Thoracic aorta (tissue), 2 donors: Measurements from ENCODE around the gene CD84. TPM values are rescaled to one million over a fixed set of nuclear protein-coding genes. Genes with fewer than 3 reads are reported as not detected.
"Not testable (repeated sequence)": the region's sequence is repeated elsewhere in the genome, so short reads cannot be mapped to it uniquely, and the experiment has no call there.

Source experiments
- ATAC-seq: fragments of 150-250 bp; one replicate; pipeline ENCODE4 v1.8.0; 2017; ENCODE audit warnings: low read depth; ENCODE audit not compliant: insufficient number of reproducible peaks, low FRiP score
- DNase-seq: peaks from one replicate; pipeline ENCODE4 v3.0.0-alpha.2; 2020; ENCODE audit warnings: low spot score
- H3K27ac ChIP-seq, 2 donors: fragments of 200-600 bp; sonication (generic); 1 replicate in 1 of 2; 2 replicates in 1 of 2; pipeline ENCODE4 v1.5.1; 2016; ENCODE audit warnings: mild to moderate bottlenecking in 2 of 2, moderate library complexity in 2 of 2
- H3K27me3 ChIP-seq: fragments of 200-600 bp; sonication (generic); replicated peaks from 2 replicates; pipeline ENCODE4 v1.6.0; 2016; ENCODE audit warnings: mild to moderate bottlenecking; ENCODE audit not compliant: insufficient read depth
- H3K36me3 ChIP-seq: fragments of 200-600 bp; sonication (generic); one replicate; pipeline ENCODE4 v1.5.1; 2016
- H3K4me1 ChIP-seq, 2 donors: fragments of 200-600 bp; sonication (generic); 1 replicate in 1 of 2; 2 replicates in 1 of 2; pipeline versions ENCODE4 v1.5.1 to v1.6.0; 2016; ENCODE audit warnings: low read depth in 2 of 2, mild to moderate bottlenecking in 1 of 2; ENCODE audit not compliant: control insufficient read depth in 1 of 2
- H3K4me3 ChIP-seq: fragments of 200-600 bp; sonication (generic); 2 replicates; pipeline ENCODE4 v1.5.1; 2016; ENCODE audit warnings: mild to moderate bottlenecking
- H3K9me3 ChIP-seq: fragments of 200-600 bp; sonication (generic); 2 replicates; pipeline ENCODE4 v1.5.1; 2016
- CTCF ChIP-seq: fragments of 200-600 bp; sonication (generic); IDR thresholded peaks from one replicate; pipeline ENCODE4 v1.5.1; 2019; ENCODE audit warnings: antibody characterized with exemption
- total RNA-seq, 2 donors: library from RNA; depleted of rRNA; stranded (reverse); fragments of >200 nt; gene quantifications; one replicate each; pipeline versions ENCODE4 v1.1.0 to v1.2.3, GENCODE V29; 2016

CD84 gene
- total RNA-seq, 2 donors from 2014 or later: 11.6 to 12.7 TPM

DNA sequence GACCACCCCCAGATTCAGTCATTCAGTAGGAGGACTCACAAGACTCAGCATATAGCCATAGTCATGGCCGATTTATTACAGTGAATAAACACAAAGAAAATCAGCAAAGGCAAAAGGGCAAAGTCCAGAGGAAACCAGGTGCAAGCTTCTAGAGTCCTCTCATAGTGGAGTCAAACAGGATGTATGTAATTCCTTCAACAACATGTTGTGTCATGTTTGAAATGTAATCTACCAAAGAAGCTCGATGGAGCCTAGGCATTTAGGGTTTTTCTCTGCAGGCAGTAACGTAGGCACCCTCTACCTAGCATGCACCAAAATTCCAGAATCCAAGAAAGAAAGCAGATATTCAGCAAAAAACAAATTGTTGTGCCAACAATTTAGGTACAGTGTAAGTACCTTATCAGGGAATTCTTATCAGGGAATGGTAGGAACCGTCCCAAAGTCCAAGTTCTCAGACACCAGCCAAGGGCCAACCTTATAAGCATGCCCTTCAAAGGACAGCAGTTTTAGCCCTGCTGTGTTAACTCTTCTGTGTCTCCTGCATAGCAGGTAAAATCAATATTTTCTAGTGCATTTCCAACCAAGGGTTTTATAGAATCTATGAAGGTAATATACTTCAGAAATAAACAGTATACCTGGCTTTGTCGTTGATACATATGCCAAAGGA, 40.2 kb downstream of the CD84 start:
- Histone ChIP-seq H3K9me3 (peaks cover 9% of the 10 kb centered on the region), H3K27ac (no peak overlapping the region), H3K36me3 (no peaks in the 10 kb centered on the region), H3K4me1 (no peaks in the 10 kb centered on the region), H3K27me3 (no peaks in the 10 kb centered on the region), H3K4me3 (no peak overlapping the region)
- DNase-seq: no peak
- ATAC-seq: no peak
- no peak for TF ChIP-seq CTCF

- Histone ChIP-seq H3K9me3 (peaks cover 11% of the 10 kb centered on the region), H3K4me3 (no peak overlapping the region), H3K27me3 (no peaks in the 10 kb centered on the region), H3K27ac (no peak overlapping the region), H3K4me1 (no peaks in the 10 kb centered on the region), H3K36me3 (no peaks in the 10 kb centered on the region)
- no peak for DNase-seq
- ATAC-seq: no peak
- no peak for TF ChIP-seq CTCF
Observed at GRCh38 chr1:160537714-160538665, 41.3 kb downstream of the CD84 start.

GRCh38 chr1:160534823-160535605, 44.3 kb downstream of the CD84 start:
- Histone ChIP-seq H3K27ac (no peak overlapping the region), H3K4me1 (no peaks in the 10 kb centered on the region), H3K4me3 (no peak overlapping the region), H3K27me3 (no peaks in the 10 kb centered on the region), H3K36me3 (no peaks in the 10 kb centered on the region), H3K9me3 (peaks cover 11% of the 10 kb centered on the region)
- DNase-seq (no peak), ATAC-seq (no peak)
- no peak for TF ChIP-seq CTCF

- H3K36me3 ChIP-seq, ATAC-seq, H3K4me3 ChIP-seq, DNase-seq, H3K27me3 ChIP-seq, H3K27ac ChIP-seq, H3K4me1 ChIP-seq: not testable (repeated sequence)
- H3K9me3 ChIP-seq: peaks cover 11% of the 10 kb centered on the region
Observed at GRCh38 chr1:160532557-160532813, 46.8 kb downstream of the CD84 start.

DNA sequence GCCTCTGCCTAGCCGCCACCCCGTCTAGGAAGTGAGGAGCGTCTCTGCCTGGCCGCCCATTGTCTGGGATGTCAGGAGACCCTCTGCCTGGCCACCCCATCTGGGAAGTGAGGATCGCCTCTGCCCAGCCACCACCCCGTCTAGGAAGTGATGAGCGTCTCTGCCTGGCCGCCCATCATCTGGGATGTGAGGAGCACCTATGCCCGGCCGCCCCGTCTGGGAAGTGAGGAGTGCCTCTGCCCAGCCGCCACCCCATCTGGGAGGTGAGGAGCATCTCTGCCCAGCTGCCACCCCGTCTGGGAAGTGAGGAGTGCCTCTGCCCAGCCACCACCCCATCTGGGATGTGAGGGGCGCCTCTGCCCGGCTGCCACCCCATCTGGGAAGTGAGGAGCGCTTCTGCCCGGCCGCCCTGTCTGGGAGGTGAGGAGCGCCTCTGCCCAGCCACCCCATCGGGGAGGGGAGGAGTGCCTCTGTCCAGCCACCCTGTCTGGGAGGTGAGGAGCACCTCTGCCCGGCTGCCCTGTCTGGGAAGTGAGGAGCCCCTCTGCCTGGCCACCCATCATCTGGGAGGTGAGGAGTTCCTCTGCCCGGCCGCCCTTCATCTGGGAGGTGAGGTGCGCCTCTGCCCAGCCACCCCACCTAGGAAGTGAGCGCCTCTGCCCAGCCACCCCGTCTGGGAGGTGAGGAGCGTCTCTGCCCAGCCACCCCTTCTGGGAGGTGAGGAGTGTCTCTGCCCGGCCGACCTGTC, 47.3 kb downstream of the CD84 start:
- peaks cover 11% of the 10 kb centered on the region for H3K9me3 ChIP-seq
- H3K4me1 ChIP-seq: not testable (repeated sequence)

GRCh38 chr1:160529401-160529952, 49.8 kb downstream of the CD84 start:
- H3K27me3 ChIP-seq, H3K36me3 ChIP-seq, DNase-seq, H3K4me3 ChIP-seq, H3K9me3 ChIP-seq, ATAC-seq, H3K27ac ChIP-seq, H3K4me1 ChIP-seq: not testable (repeated sequence)

More for the DNA sequence above, 47.3 kb downstream of the CD84 start:
- not testable (repeated sequence) for H3K27ac ChIP-seq, H3K27me3 ChIP-seq, H3K4me3 ChIP-seq, ATAC-seq, H3K36me3 ChIP-seq, DNase-seq

DNA sequence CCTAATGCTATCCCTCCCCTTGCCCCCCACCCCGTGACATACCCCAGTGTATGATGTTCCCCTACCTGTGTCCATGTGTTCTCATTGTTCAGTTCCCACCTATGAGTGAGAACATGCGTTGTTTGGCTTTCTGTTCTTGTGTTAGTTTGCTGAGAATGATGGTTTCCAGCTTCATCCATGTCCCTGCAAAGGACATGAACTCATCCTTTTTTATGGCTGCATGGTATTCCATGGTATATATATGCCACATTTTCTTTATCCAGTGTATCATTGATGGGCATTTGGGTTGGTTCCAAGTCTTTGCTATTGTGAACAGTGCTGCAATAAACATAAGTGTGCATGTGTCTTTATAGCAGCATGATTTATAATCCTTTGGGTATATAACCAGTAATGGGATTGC, 55.5 kb downstream of the CD84 start:
- H3K4me3 ChIP-seq, ATAC-seq, H3K4me1 ChIP-seq, H3K9me3 ChIP-seq, H3K27ac ChIP-seq, DNase-seq, H3K36me3 ChIP-seq, H3K27me3 ChIP-seq: not testable (repeated sequence)
